ENCODE measurements around the gene WFDC1. TPM values are rescaled to one million over a fixed set of nuclear protein-coding genes. Genes with fewer than 3 reads are reported as not detected.

The WFDC1 gene
- total and polyA plus RNA-seq, 2 of the 4 experiments (the other 2 are of a cell fraction): 4.7 to 6.8 TPM

DNA sequence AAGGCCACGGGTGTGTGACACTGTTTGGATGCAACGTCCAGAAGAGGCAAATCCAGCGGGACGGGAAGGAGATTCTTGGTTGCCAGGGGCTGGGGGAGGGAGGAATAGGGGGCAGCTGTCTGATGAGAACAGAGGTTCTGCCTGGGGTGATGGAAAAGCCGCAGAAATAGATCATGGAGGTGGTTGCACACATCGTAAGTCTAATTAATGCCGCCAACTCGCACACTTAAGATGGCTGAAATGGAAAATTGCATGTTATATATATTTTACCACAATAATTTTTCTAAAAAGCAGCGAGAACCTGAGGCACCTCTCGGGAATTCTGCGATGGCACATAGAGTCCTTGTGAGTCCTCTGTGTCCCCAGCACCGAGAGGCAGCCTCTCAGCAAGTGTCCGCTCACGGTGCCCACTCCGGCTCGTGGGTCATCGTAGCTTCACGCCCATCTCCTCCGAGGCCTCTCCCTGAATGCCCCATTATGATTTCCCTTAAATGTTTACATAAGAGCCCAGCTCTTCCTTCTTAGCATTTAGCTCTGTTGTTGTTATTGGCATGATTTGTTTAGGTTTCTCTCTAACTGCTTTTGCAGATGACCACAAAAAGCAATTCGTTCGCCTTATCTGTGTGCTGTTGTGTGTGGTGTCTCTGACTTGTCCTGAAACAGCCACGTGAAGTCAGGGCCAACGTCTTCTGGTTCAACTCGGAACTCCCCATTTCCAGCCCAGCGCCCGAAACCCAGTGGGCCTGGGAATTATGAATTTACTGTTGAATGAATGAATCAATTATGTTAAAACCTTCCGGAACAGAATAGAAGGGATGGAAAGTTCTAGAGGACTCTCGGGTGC lies 7.7 kb downstream of the WFDC1 start:
- 42% methylated on average over 3 of the region's 28 CpGs; no CpG with 5 or more reads in 1 of the 2 experiments for WGBS, 2 experiments (ENCODE audit: extremely low coverage in 2 of 2, insufficient read length in 1 of 2)
- H3K23ac ChIP-seq (ENCODE audit: low read depth, low read length): peak overlapping the region; percentile 84
- intact Hi-C loops (cut with micrococcal nuclease) (no loop called here), dilution Hi-C loops (cut with HindIII; ENCODE audit: low sequenced_read_pairs, unreplicated experiment) (no loop called here), in situ Hi-C loops (cut with MboI; ENCODE audit: low sequenced_read_pairs) (no loop called here)
- no peaks in the 10 kb centered on the region for H3K27me3 ChIP-seq (ENCODE audit: control insufficient read depth, insufficient read depth, low read length)
- H3K4me1 ChIP-seq (ENCODE audit: control insufficient read depth, insufficient read depth, low read length): peaks cover 44% of the 10 kb centered on the region
- BruUV-seq (replicated peaks): no TSS peak
- H3K4ac ChIP-seq (ENCODE audit: low read depth, low read length): peak overlapping the region; percentile 81
- H3K9ac ChIP-seq (ENCODE audit: low read depth, low read length): peak overlapping the region; percentile 50
- H2AFZ ChIP-seq (replicated peaks; ENCODE audit: low read length, poor library complexity): peak overlapping the region; percentile 46
- H3K27ac ChIP-seq (ENCODE audit: insufficient read depth, low read length): peak overlapping the region; percentile 93
- H3K9me1 ChIP-seq (ENCODE audit: insufficient read depth, low read length): peaks cover 21% of the 10 kb centered on the region
- H3K9me3 ChIP-seq (ENCODE audit: control insufficient read depth, insufficient read depth, low read length): no peaks in the 10 kb centered on the region
- ChIA-PET CTCF (interaction anchor here (1.6 kb wide), 1 partner anchor 115 kb away, joined by 5 read pairs; the partner anchor contains the start of gene TAF1C), POLR2A (ENCODE audit: unreplicated experiment) (interaction anchor here (1.0 kb wide), 1 partner anchor 74 kb away, joined by 3 read pairs; no protein-coding TSS in a partner anchor)
- no peak overlapping the region for H3K4me3 ChIP-seq (ENCODE audit: insufficient read depth, low read depth, low read length)
- H2BK15ac ChIP-seq (ENCODE audit: low read depth, low read length): peak overlapping the region; percentile 60
- H4K5ac ChIP-seq (ENCODE audit: low read depth, low read length): peak overlapping the region; percentile 89
- peak overlapping the region; percentile 92 to 93 for H4K8ac ChIP-seq (ENCODE audit: low read depth in 2 of 2, low read length in 2 of 2)
- peak overlapping the region; percentile 96 for H2BK20ac ChIP-seq (ENCODE audit: low read depth, low read length)
- H2BK120ac ChIP-seq (ENCODE audit: low read depth, low read length): peak overlapping the region; percentile 91
- H3K36me3 ChIP-seq (ENCODE audit: control insufficient read depth, insufficient read depth, low read length): peaks cover 25% of the 10 kb centered on the region
- H3K79me1 ChIP-seq (ENCODE audit: low read depth in 1 of 2, low read length in 2 of 2): peaks cover 22 to 37% of the 10 kb centered on the region in 2 experiments
- peak overlapping the region; percentile 90 for H2BK5ac ChIP-seq (ENCODE audit: low read depth, low read length, poor library complexity, severe bottlenecking)
- H3K4me2 ChIP-seq (ENCODE audit: low read depth, low read length): 0 out of 2 replicates have a peak overlapping the region, but pooled peaks have one; percentile 4
- peak; percentile 44 for DNase-seq
- ATAC-seq (ENCODE audit: low read depth): peak; percentile 12
- peak overlapping the region; percentile 82 for H3K14ac ChIP-seq (replicated peaks; ENCODE audit: low read depth, low read length)
- peak overlapping the region; percentile 23 for H2AK9ac ChIP-seq (replicated peaks; ENCODE audit: low read depth, low read length, poor library complexity)
- TF ChIP-seq BHLHE40 (IDR thresholded peaks at IDR 0.05; ENCODE audit: low read depth, low read length) (0 out of 2 replicates have a peak, but pooled peaks have one; percentile 24), CEBPB (IDR thresholded peaks at IDR 0.05; ENCODE audit: low read depth, low read length) (no peak), MXI1 (IDR thresholded peaks at IDR 0.05; ENCODE audit: borderline replicate concordance, low read depth, low read length) (no peak)
- H3K56ac ChIP-seq (ENCODE audit: extremely low read depth, insufficient read depth, low read length): peak overlapping the region; percentile 92
- peak overlapping the region; percentile 89 for H3K18ac ChIP-seq (ENCODE audit: low read depth, low read length)
- H2AK5ac ChIP-seq (ENCODE audit: low read depth, low read length): peak overlapping the region; percentile 91
- peak overlapping the region; percentile 92 for H4K91ac ChIP-seq (ENCODE audit: insufficient read depth, low read depth, low read length)
- no peaks in the 10 kb centered on the region; the same call in 1 of the 2 replicates for H4K20me1 ChIP-seq (ENCODE audit: insufficient read depth, low read length)

All from IMR-90 (cell line).